Measurements from ENCODE around the gene RGS6.

GRCh38 chr14:72559202-72559601, 627.0 kb downstream of the RGS6 start:
- TF ChIP-seq POLR2A (IDR thresholded peaks at IDR 0.05; ENCODE audit: low read depth, low read length) = no peak
- no peak for TF ChIP-seq POLR2AphosphoS5 (IDR thresholded peaks at IDR 0.05; ENCODE audit: low read depth, low read length)
- TF ChIP-seq TAF1 (IDR thresholded peaks at IDR 0.05; ENCODE audit: borderline replicate concordance, low read depth, low read length) = no peak

All from GM12892 (cell line).